Keratinocyte (primary cell): ENCODE measurements around the gene SNX21.

Experiments used
- EZH2 ChIP-seq: IDR thresholded peaks from one replicate; pipeline ENCODE4 v1.6.1; 2012; ENCODE audit warnings: inconsistent platforms, mild to moderate bottlenecking, low read length, moderate library complexity
- TF ChIP-seq, protein P1 (sequence below), 3 experiments: IDR thresholded peaks in 1 of 3; conservative IDR thresholded peaks in 1 of 3; optimal IDR thresholded peaks in 1 of 3; 2 replicates in 2 of 3; 3 replicates in 1 of 3; pipeline versions ENCODE3 to v1.5.1; 2011; ENCODE audit warnings: low read length in 3 of 3, mild to moderate bottlenecking in 3 of 3, moderate library complexity in 2 of 3, control low read depth in 1 of 3, inconsistent platforms in 1 of 3; ENCODE audit not compliant: insufficient read depth in 2 of 3; ENCODE audit errors: extremely low read depth in 1 of 3

DNA sequence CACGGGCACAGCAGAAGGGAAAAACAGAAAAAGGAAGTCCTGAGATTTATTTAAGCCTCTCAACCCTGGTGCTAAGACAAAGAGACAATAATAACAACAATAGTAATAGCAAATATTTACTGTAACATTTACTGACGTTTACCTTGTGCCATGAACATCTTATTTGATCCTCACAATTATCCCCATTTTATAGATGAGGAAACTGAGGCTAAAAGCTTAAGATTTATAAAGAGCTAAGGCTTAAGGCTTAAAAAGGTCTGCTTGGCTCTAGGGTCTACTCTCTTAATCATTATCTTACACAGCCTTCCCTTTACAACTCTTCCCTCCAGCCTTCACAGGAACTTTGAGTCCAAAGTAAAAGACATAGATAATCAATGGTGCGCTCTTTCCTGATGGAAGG lies 45.2 kb upstream of the SNX21 start:
- no peak for TF ChIP-seq EZH2
- TF ChIP-seq, protein P1, sequence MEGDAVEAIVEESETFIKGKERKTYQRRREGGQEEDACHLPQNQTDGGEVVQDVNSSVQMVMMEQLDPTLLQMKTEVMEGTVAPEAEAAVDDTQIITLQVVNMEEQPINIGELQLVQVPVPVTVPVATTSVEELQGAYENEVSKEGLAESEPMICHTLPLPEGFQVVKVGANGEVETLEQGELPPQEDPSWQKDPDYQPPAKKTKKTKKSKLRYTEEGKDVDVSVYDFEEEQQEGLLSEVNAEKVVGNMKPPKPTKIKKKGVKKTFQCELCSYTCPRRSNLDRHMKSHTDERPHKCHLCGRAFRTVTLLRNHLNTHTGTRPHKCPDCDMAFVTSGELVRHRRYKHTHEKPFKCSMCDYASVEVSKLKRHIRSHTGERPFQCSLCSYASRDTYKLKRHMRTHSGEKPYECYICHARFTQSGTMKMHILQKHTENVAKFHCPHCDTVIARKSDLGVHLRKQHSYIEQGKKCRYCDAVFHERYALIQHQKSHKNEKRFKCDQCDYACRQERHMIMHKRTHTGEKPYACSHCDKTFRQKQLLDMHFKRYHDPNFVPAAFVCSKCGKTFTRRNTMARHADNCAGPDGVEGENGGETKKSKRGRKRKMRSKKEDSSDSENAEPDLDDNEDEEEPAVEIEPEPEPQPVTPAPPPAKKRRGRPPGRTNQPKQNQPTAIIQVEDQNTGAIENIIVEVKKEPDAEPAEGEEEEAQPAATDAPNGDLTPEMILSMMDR (optimal IDR thresholded peaks at IDR 0.05 in 1 of 3, IDR thresholded peaks at IDR 0.05 in 1 of 3, conservative IDR thresholded peaks at IDR 0.05 in 1 of 3; ENCODE audit: extremely low read depth in 1 of 3, insufficient read depth in 2 of 3, low read length in 3 of 3): no peak
